ENCODE data around the gene ZCCHC2. TPM values are rescaled to one million over a fixed set of nuclear protein-coding genes. Genes with fewer than 3 reads are reported as not detected.

Gene ZCCHC2
- total RNA-seq, 1 experiment from 2014 or later = 12.4 TPM

DNA sequence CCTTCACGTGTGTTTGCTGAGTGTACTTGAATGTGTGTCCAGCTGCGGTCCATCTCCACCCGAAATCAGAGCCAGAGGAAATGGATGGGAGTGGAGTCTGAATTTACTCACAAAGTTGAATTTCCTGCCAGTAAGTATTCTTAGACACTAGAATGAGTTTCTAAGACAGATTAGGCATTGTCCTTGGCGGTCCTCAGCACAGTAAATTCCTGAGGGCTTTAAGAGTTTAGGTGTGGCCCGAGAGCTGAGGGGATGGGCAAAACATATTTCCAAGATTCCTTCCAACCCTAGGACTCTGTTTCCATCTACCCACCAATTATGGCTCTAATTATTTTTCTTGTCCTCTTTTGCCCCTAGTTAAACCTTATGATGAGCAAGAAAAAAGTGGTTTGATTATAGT, 102.2 kb downstream of the ZCCHC2 start:
- no peaks in the 10 kb centered on the region for H3K79me1 ChIP-seq (ENCODE audit: insufficient read depth, low read depth, low read length, poor library complexity, severe bottlenecking)
- H3K4me2 ChIP-seq (ENCODE audit: insufficient read depth, insufficient read length, low read length) = no peak overlapping the region
- no peak overlapping the region for H2AK5ac ChIP-seq (ENCODE audit: insufficient read length, low read length)
- no peak overlapping the region for H3K56ac ChIP-seq (ENCODE audit: insufficient read length, low read depth, low read length)
- no peak overlapping the region for H2AFZ ChIP-seq (ENCODE audit: low read length)
- no peak overlapping the region for H3K23ac ChIP-seq (ENCODE audit: insufficient read length, low read depth, low read length)
- H3K9ac ChIP-seq (ENCODE audit: extremely low read depth, insufficient read length, low read length) = no peak overlapping the region
- WGBS (ENCODE audit: extremely low coverage, insufficient read length, low lambda C conversion rate) = no CpG with 5 or more reads among the region's 5 CpGs
- no peak overlapping the region for H2BK20ac ChIP-seq (ENCODE audit: low read depth, low read length, poor library complexity, severe bottlenecking)
- Mint-ChIP-seq H3K4me1 (no peaks in the 10 kb centered on the region), H3K9me3 (no peaks in the 10 kb centered on the region; a peak in 2 of 5 replicates), H3K4me3 (no peak overlapping the region), H3K27ac (no peak overlapping the region; a peak in 1 of 7 replicates), H3K36me3 (ENCODE audit: insufficient read depth in 1 of 3, low read depth in 3 of 3) (no peaks in the 10 kb centered on the region), H3K27me3 (ENCODE audit: low read depth) (no peaks in the 10 kb centered on the region; the same call in 1 of the 2 replicates)
- H4K8ac ChIP-seq (replicated peaks; ENCODE audit: insufficient read length, low read depth, low read length) = no peak overlapping the region
- H3K18ac ChIP-seq (ENCODE audit: insufficient read length, low read depth, low read length) = no peak overlapping the region
- H4K5ac ChIP-seq (ENCODE audit: insufficient read length, low read depth, low read length) = no peak overlapping the region
- no peaks in the 10 kb centered on the region for H3K79me2 ChIP-seq (ENCODE audit: insufficient read depth, low read length)
- no peaks in the 10 kb centered on the region for H3K23me2 ChIP-seq (ENCODE audit: insufficient read length, low read depth, low read length, poor library complexity, severe bottlenecking)
- no peak overlapping the region for H2BK120ac ChIP-seq (ENCODE audit: low read depth, low read length, poor library complexity, severe bottlenecking)
- no peak overlapping the region for H2BK12ac ChIP-seq (ENCODE audit: insufficient read length, low read depth, low read length)
- H2BK15ac ChIP-seq (ENCODE audit: low read depth, low read length) = no peak overlapping the region
- no peak for DNase-seq
- TF ChIP-seq, protein P1, sequence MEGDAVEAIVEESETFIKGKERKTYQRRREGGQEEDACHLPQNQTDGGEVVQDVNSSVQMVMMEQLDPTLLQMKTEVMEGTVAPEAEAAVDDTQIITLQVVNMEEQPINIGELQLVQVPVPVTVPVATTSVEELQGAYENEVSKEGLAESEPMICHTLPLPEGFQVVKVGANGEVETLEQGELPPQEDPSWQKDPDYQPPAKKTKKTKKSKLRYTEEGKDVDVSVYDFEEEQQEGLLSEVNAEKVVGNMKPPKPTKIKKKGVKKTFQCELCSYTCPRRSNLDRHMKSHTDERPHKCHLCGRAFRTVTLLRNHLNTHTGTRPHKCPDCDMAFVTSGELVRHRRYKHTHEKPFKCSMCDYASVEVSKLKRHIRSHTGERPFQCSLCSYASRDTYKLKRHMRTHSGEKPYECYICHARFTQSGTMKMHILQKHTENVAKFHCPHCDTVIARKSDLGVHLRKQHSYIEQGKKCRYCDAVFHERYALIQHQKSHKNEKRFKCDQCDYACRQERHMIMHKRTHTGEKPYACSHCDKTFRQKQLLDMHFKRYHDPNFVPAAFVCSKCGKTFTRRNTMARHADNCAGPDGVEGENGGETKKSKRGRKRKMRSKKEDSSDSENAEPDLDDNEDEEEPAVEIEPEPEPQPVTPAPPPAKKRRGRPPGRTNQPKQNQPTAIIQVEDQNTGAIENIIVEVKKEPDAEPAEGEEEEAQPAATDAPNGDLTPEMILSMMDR (conservative IDR thresholded peaks at IDR 0.05) = no peak
- no peaks in the 10 kb centered on the region for H3K27me3 ChIP-seq (ENCODE audit: insufficient read depth, low read length)
- no peak overlapping the region for H4K91ac ChIP-seq (ENCODE audit: insufficient read length, low read depth, low read length)
- H3K4me1 ChIP-seq (ENCODE audit: insufficient read depth, low read length) = no peaks in the 10 kb centered on the region
- no peaks in the 10 kb centered on the region for H4K20me1 ChIP-seq (ENCODE audit: control insufficient read depth, insufficient read depth, insufficient read length)
- no peak overlapping the region for H2BK5ac ChIP-seq (ENCODE audit: insufficient read length, low read length)
- H3K9me3 ChIP-seq (ENCODE audit: control insufficient read depth, low read depth, low read length) = no peaks in the 10 kb centered on the region
- no peak overlapping the region for H3K14ac ChIP-seq (ENCODE audit: insufficient read depth, low read length)
- no peak overlapping the region for H3K27ac ChIP-seq (ENCODE audit: insufficient read length, low read depth, low read length)
- H3T11ph ChIP-seq (ENCODE audit: low read length) = no peak overlapping the region
- no peak overlapping the region for H3K4ac ChIP-seq (ENCODE audit: low read depth, low read length)

Other genes with a start within 250 kb of the ZCCHC2 start
- 7.8 and 8.1 TPM in 2 replicates for gene TNFRSF11A, start 197.7 kb upstream of the ZCCHC2 start, total RNA-seq (2021)
- gene PHLPP1, start 192.5 kb downstream of the ZCCHC2 start, total RNA-seq (2021) = 38.8 and 39.9 TPM in 2 replicates

Data from H9 (cell line).